GM21529 (cell line): ENCODE results near the gene MYMK.

ENCODE experiments used
- ATAC-seq: cut with Tn5 transposase; IDR thresholded peaks from one replicate; pipeline ENCODE4 v1.9.1; 2021; ENCODE audit not compliant: unreplicated experiment

Gene MYMK

GRCh38 chr9:133488686-133489252, 36.0 kb downstream of the MYMK start:
- no peak for ATAC-seq

GRCh38 chr9:133487331-133487725, 37.4 kb downstream of the MYMK start:
- no peak for ATAC-seq

GRCh38 chr9:133485531-133486260, 39.1 kb downstream of the MYMK start:
- ATAC-seq, result no peak

- no peak for ATAC-seq
These were observed 39.9 kb downstream of the MYMK start for GRCh38 chr9:133484671-133485437.

- ATAC-seq, result no peak
These were observed 41.1 kb downstream of the MYMK start for GRCh38 chr9:133483611-133484010.

- peak; percentile 88 for ATAC-seq
These were observed 45.7 kb downstream of the MYMK start, which contains the start of gene SLC2A6 for GRCh38 chr9:133478851-133479711. SLC2A6 (minus strand) TSS chr9:133479099; CDS start chr9:133479059, 40 bp downstream.

GRCh38 chr9:133477992-133478850, 46.5 kb downstream of the MYMK start:
- ATAC-seq, result peak; percentile 50

- no peak for ATAC-seq
These were observed 47.3 kb downstream of the MYMK start for GRCh38 chr9:133477461-133477860.

GRCh38 chr9:133476941-133477340, 47.8 kb downstream of the MYMK start:
- ATAC-seq, result no peak

GRCh38 chr9:133476036-133476931, 48.5 kb downstream of the MYMK start:
- ATAC-seq, result no peak

- ATAC-seq, result no peak
These were observed 49.3 kb downstream of the MYMK start for GRCh38 chr9:133475292-133476012.

GRCh38 chr9:133474853-133475252, 49.9 kb downstream of the MYMK start:
- no peak for ATAC-seq

GRCh38 chr9:133474215-133474614, 50.5 kb downstream of the MYMK start:
- no peak for ATAC-seq

GRCh38 chr9:133473743-133474142, 51.0 kb downstream of the MYMK start:
- no peak for ATAC-seq

- ATAC-seq, result no peak
These were observed 51.9 kb downstream of the MYMK start for GRCh38 chr9:133472753-133473378.

- ATAC-seq, result no peak
These were observed 52.5 kb downstream of the MYMK start for GRCh38 chr9:133472277-133472645.

- ATAC-seq, result no peak
These were observed 53.0 kb downstream of the MYMK start for GRCh38 chr9:133471551-133472276.
